SU-DHL-6 (cell line): ENCODE data around the gene NAMPT.

Source experiments
- H2AFZ ChIP-seq: fragments of 200-600 bp; sonication (generic); 2 replicates; pipeline ENCODE4 v1.6.1; 2014; ENCODE audit warnings: low read depth, mild to moderate bottlenecking, moderate library complexity, mixed read lengths, antibody characterized with exemption, low read length; ENCODE audit not compliant: severe bottlenecking
- H3F3A ChIP-seq: fragments of 200-600 bp; shearing (Covaris generic); 2 replicates; pipeline ENCODE4 v1.6.0; 2016; ENCODE audit warnings: antibody characterized with exemption, mild to moderate bottlenecking; ENCODE audit not compliant: insufficient read depth
- H3K27ac ChIP-seq: fragments of 200-600 bp; sonication (generic); 2 replicates; pipeline ENCODE4 v1.5.1; 2016; ENCODE audit warnings: low read depth, mild to moderate bottlenecking, low read length, moderate library complexity, mixed read lengths
- H3K27me3 ChIP-seq: fragments of 200-600 bp; sonication (generic), shearing (Covaris generic); 2 replicates; pipeline ENCODE4 v1.6.0; 2014; ENCODE audit warnings: mild to moderate bottlenecking, low read length
- H3K36me3 ChIP-seq: fragments of 200-600 bp; sonication (generic); 2 replicates; pipeline ENCODE4 v1.6.1; 2014; ENCODE audit warnings: mild to moderate bottlenecking, low read length, mixed read lengths
- H3K4me2 ChIP-seq: fragments of 300-600, 200-600 bp; shearing (Covaris generic), sonication (generic); 2 replicates; pipeline ENCODE4 v1.6.0; 2014; ENCODE audit warnings: low read length, low read depth, mild to moderate bottlenecking; ENCODE audit not compliant: poor library complexity, severe bottlenecking
- H3K4me3 ChIP-seq: fragments of 200-600 bp; sonication (generic); 2 replicates; pipeline ENCODE4 v1.5.1; 2014; ENCODE audit warnings: antibody characterized with exemption, low read length, mild to moderate bottlenecking, mixed read lengths; ENCODE audit not compliant: insufficient read depth, poor library complexity, severe bottlenecking
- H3K79me2 ChIP-seq: fragments of 200-600 bp; sonication (generic); 2 replicates; pipeline ENCODE4 v1.6.1; 2014; ENCODE audit warnings: mild to moderate bottlenecking, low read length, moderate library complexity; ENCODE audit not compliant: insufficient read depth
- H3K9ac ChIP-seq: fragments of 200-600 bp; sonication (generic); 2 replicates; pipeline ENCODE4 v1.7.0; 2014; ENCODE audit warnings: mild to moderate bottlenecking, low read length
- H3K9me2 ChIP-seq: fragments of 200-600 bp; sonication (generic); replicated peaks from 2 replicates; pipeline ENCODE4 v1.6.1; 2014; ENCODE audit warnings: low read length; ENCODE audit not compliant: insufficient read depth
- H3K9me3 ChIP-seq: fragments of 200-600 bp; sonication (generic); 2 replicates; pipeline ENCODE4 v1.6.1; 2014; ENCODE audit warnings: low read length, mixed read lengths; ENCODE audit not compliant: insufficient read depth
- H4K20me1 ChIP-seq: fragments of 200-600 bp; sonication (generic); 2 replicates; pipeline ENCODE4 v1.6.1; 2014; ENCODE audit warnings: low read depth, mild to moderate bottlenecking, antibody characterized with exemption, low read length, moderate library complexity, mixed read lengths
- CTCF ChIP-seq: fragments of 200-600 bp; sonication (generic); IDR thresholded peaks from one replicate; pipeline ENCODE4 v1.5.1; 2017; ENCODE audit warnings: antibody characterized with exemption, mild to moderate bottlenecking, low read length, moderate library complexity; ENCODE audit not compliant: insufficient read depth, poor library complexity, severe bottlenecking
- EZH2phosphoT487 ChIP-seq: fragments of 200-600 bp; sonication (generic), shearing (Covaris generic); conservative IDR thresholded peaks from 2 replicates; pipeline ENCODE4 v1.6.1; 2018; ENCODE audit warnings: mild to moderate bottlenecking, antibody characterized with exemption, low read length, moderate library complexity, mixed read lengths

NAMPT gene

GRCh38 chr7:106291247-106291646 lies 6.5 kb upstream of the NAMPT start:
- Histone ChIP-seq H3K4me2 (no peak overlapping the region), H3K79me2 (no peaks in the 10 kb centered on the region), H4K20me1 (no peaks in the 10 kb centered on the region), H3K36me3 (no peaks in the 10 kb centered on the region), H3K9me3 (no peaks in the 10 kb centered on the region), H3F3A (peaks cover 5% of the 10 kb centered on the region), H2AFZ (no peak overlapping the region), H3K9ac (no peak overlapping the region), H3K27me3 (no peaks in the 10 kb centered on the region), H3K4me3 (no peak overlapping the region), H3K27ac (no peak overlapping the region), H3K9me2 (no peaks in the 10 kb centered on the region)
- TF ChIP-seq CTCF (no peak), EZH2phosphoT487 (no peak)

GRCh38 chr7:106290319-106290718 lies 5.5 kb upstream of the NAMPT start:
- Histone ChIP-seq H3K9me2 (no peaks in the 10 kb centered on the region), H3K27me3 (no peaks in the 10 kb centered on the region), H3K4me3 (no peak overlapping the region), H4K20me1 (no peaks in the 10 kb centered on the region), H2AFZ (no peak overlapping the region), H3K79me2 (no peaks in the 10 kb centered on the region), H3K9me3 (no peaks in the 10 kb centered on the region), H3F3A (peaks cover 10% of the 10 kb centered on the region), H3K36me3 (no peaks in the 10 kb centered on the region), H3K27ac (no peak overlapping the region), H3K4me2 (no peak overlapping the region), H3K9ac (no peak overlapping the region)
- TF ChIP-seq CTCF (no peak), EZH2phosphoT487 (no peak)

GRCh38 chr7:106289848-106290247 lies 5.1 kb upstream of the NAMPT start:
- no peaks in the 10 kb centered on the region for H3K9me2 ChIP-seq
- H3K36me3 ChIP-seq = no peaks in the 10 kb centered on the region
- H3K9me3 ChIP-seq = no peaks in the 10 kb centered on the region
- peaks cover 10% of the 10 kb centered on the region for H3F3A ChIP-seq
- H3K27ac ChIP-seq = no peak overlapping the region
- H3K27me3 ChIP-seq = no peaks in the 10 kb centered on the region
- no peaks in the 10 kb centered on the region for H4K20me1 ChIP-seq
- H3K9ac ChIP-seq = no peak overlapping the region
- no peak overlapping the region for H3K4me3 ChIP-seq
- TF ChIP-seq CTCF (no peak), EZH2phosphoT487 (no peak)
- no peak overlapping the region for H3K4me2 ChIP-seq
- H2AFZ ChIP-seq = no peak overlapping the region
- H3K79me2 ChIP-seq = no peaks in the 10 kb centered on the region
